Activated naive CD8-positive, alpha-beta T cell treated with anti-CD3 and anti-CD28 coated beads for 36 hours (primary cell): ENCODE data around the gene PAIP1. TPM values are rescaled to one million over a fixed set of nuclear protein-coding genes. Genes with fewer than 3 reads are reported as not detected.
"Not testable (repeated sequence)": the region's sequence is repeated elsewhere in the genome, so short reads cannot be mapped to it uniquely, and the experiment has no call there.

Experiments used
- DNase-seq: peaks from one replicate; pipeline ENCODE4 v3.0.0; 2021
- H3K27ac Mint-ChIP-seq: one replicate; pipeline ENCODE4 v1.8.0; 2022; ENCODE audit warnings: mild to moderate bottlenecking, moderate library complexity, mixed read lengths
- H3K27me3 Mint-ChIP-seq: one replicate; pipeline ENCODE4 v1.8.0; 2022; ENCODE audit warnings: mild to moderate bottlenecking, mixed read lengths
- H3K36me3 Mint-ChIP-seq: one replicate; pipeline ENCODE4 v1.8.0; 2021; ENCODE audit warnings: mild to moderate bottlenecking, mixed read lengths
- H3K4me1 Mint-ChIP-seq: one replicate; pipeline ENCODE4 v1.8.0; 2021; ENCODE audit warnings: mixed read lengths
- H3K4me3 Mint-ChIP-seq: one replicate; pipeline ENCODE4 v1.8.0; 2022; ENCODE audit warnings: mild to moderate bottlenecking, moderate library complexity, mixed read lengths
- H3K9me3 Mint-ChIP-seq: one replicate; pipeline ENCODE4 v1.8.0; 2022; ENCODE audit warnings: mixed read lengths
- total RNA-seq, 2 experiments: library from RNA; stranded (reverse); gene quantifications; one replicate each; pipeline ENCODE4 v1.2.3, GENCODE V29; 2021

The PAIP1 gene
- total RNA-seq = 10 to 100 TPM; 50.1 to 51.0 TPM

GRCh38 chr5:43556857-43557542 is at the start of gene PAIP1:
Gene PAIP1, minus strand, starts transcription at chr5:43557077. Its CDS starts 231 bp downstream, at chr5:43556846.
- H3K36me3 Mint-ChIP-seq = peaks cover 1% of the 10 kb centered on the region
- peaks cover 12% of the 10 kb centered on the region for H3K27me3 Mint-ChIP-seq
- H3K4me1 Mint-ChIP-seq = peaks cover 20% of the 10 kb centered on the region
- no peaks in the 10 kb centered on the region for H3K9me3 Mint-ChIP-seq
- peak within 1 kb of the TSS; percentile 87 for H3K4me3 Mint-ChIP-seq
- peak; percentile 86 for DNase-seq
- H3K27ac Mint-ChIP-seq = peak within 1 kb of the TSS; percentile 87

GRCh38 chr5:43606351-43606750 is 49.5 kb upstream of the PAIP1 start:
- Mint-ChIP-seq H3K27ac (no peak overlapping the region), H3K4me1 (peaks cover 16% of the 10 kb centered on the region), H3K9me3 (peaks cover 2% of the 10 kb centered on the region), H3K27me3 (no peaks in the 10 kb centered on the region), H3K4me3 (no peak overlapping the region), H3K36me3 (peaks cover 24% of the 10 kb centered on the region)
- DNase-seq = no peak

GRCh38 chr5:43604699-43605098 is 47.8 kb upstream of the PAIP1 start:
- Mint-ChIP-seq H3K36me3 (peaks cover 22% of the 10 kb centered on the region), H3K27ac (no peak overlapping the region), H3K9me3 (peaks cover 2% of the 10 kb centered on the region), H3K4me1 (peaks cover 19% of the 10 kb centered on the region), H3K27me3 (no peaks in the 10 kb centered on the region), H3K4me3 (peak overlapping the region; percentile 85)
- no peak for DNase-seq

GRCh38 chr5:43603344-43604217 is 46.7 kb upstream of the PAIP1 start:
- DNase-seq = peak; percentile 77
- H3K27ac Mint-ChIP-seq = peak overlapping the region; percentile 78
- H3K9me3 Mint-ChIP-seq = peaks cover 2% of the 10 kb centered on the region
- H3K4me3 Mint-ChIP-seq = peak overlapping the region; percentile 85
- peaks cover 21% of the 10 kb centered on the region for H3K4me1 Mint-ChIP-seq
- peaks cover 17% of the 10 kb centered on the region for H3K36me3 Mint-ChIP-seq
- H3K27me3 Mint-ChIP-seq = no peaks in the 10 kb centered on the region

- DNase-seq = peak; percentile 86
- H3K4me1 Mint-ChIP-seq = peaks cover 21% of the 10 kb centered on the region
- H3K4me3 Mint-ChIP-seq = peak within 1 kb of the TSS; percentile 85
- no peaks in the 10 kb centered on the region for H3K27me3 Mint-ChIP-seq
- peaks cover 2% of the 10 kb centered on the region for H3K9me3 Mint-ChIP-seq
- peak within 1 kb of the TSS; percentile 78 for H3K27ac Mint-ChIP-seq
- H3K36me3 Mint-ChIP-seq = peaks cover 21% of the 10 kb centered on the region
Observed at GRCh38 chr5:43602461-43603343, 45.8 kb upstream of the PAIP1 start, which contains the start of gene NNT. Gene NNT, plus strand, starts transcription at chr5:43603180. Its CDS starts 6,016 bp downstream, at chr5:43609196.

- H3K4me1 Mint-ChIP-seq = peaks cover 18% of the 10 kb centered on the region
- H3K4me3 Mint-ChIP-seq = peak overlapping the region; percentile 85
- peaks cover 2% of the 10 kb centered on the region for H3K9me3 Mint-ChIP-seq
- H3K36me3 Mint-ChIP-seq = peaks cover 23% of the 10 kb centered on the region
- H3K27me3 Mint-ChIP-seq = no peaks in the 10 kb centered on the region
- H3K27ac Mint-ChIP-seq = peak overlapping the region; percentile 78
- DNase-seq = no peak
Observed at GRCh38 chr5:43601454-43602260, 44.8 kb upstream of the PAIP1 start.

GRCh38 chr5:43598927-43599326 is 42.0 kb upstream of the PAIP1 start:
- not testable (repeated sequence) for H3K4me3 Mint-ChIP-seq, H3K27ac Mint-ChIP-seq, H3K27me3 Mint-ChIP-seq, H3K9me3 Mint-ChIP-seq, DNase-seq
- Mint-ChIP-seq H3K4me1 (peaks cover 11% of the 10 kb centered on the region), H3K36me3 (peaks cover 13% of the 10 kb centered on the region)

GRCh38 chr5:43592363-43592762 is 35.5 kb upstream of the PAIP1 start:
- no peak overlapping the region for H3K4me3 Mint-ChIP-seq
- H3K9me3 Mint-ChIP-seq = no peaks in the 10 kb centered on the region
- H3K27me3 Mint-ChIP-seq = no peaks in the 10 kb centered on the region
- DNase-seq = no peak
- H3K4me1 Mint-ChIP-seq = no peaks in the 10 kb centered on the region
- H3K27ac Mint-ChIP-seq = no peak overlapping the region
- H3K36me3 Mint-ChIP-seq = peaks cover 3% of the 10 kb centered on the region

GRCh38 chr5:43590700-43591099 is 33.8 kb upstream of the PAIP1 start:
- Mint-ChIP-seq H3K36me3 (peaks cover 8% of the 10 kb centered on the region), H3K4me1 (no peaks in the 10 kb centered on the region), H3K27ac (no peak overlapping the region), H3K9me3 (no peaks in the 10 kb centered on the region), H3K4me3 (no peak overlapping the region), H3K27me3 (no peaks in the 10 kb centered on the region)
- no peak for DNase-seq

- Mint-ChIP-seq H3K4me1 (no peaks in the 10 kb centered on the region), H3K27me3 (no peaks in the 10 kb centered on the region), H3K27ac (no peak overlapping the region), H3K36me3 (peaks cover 8% of the 10 kb centered on the region), H3K4me3 (no peak overlapping the region), H3K9me3 (no peaks in the 10 kb centered on the region)
- DNase-seq = no peak
Observed at GRCh38 chr5:43589310-43589709, 32.4 kb upstream of the PAIP1 start.

GRCh38 chr5:43588842-43589241 is 32.0 kb upstream of the PAIP1 start:
- Mint-ChIP-seq H3K27ac (no peak overlapping the region), H3K9me3 (no peaks in the 10 kb centered on the region), H3K4me3 (no peak overlapping the region)

GRCh38 chr5:43584166-43584699 is 27.4 kb upstream of the PAIP1 start:
- no peak overlapping the region for H3K4me3 Mint-ChIP-seq
- no peak overlapping the region for H3K27ac Mint-ChIP-seq

More at GRCh38 chr5:43588842-43589241, 32.0 kb upstream of the PAIP1 start:
- Mint-ChIP-seq H3K36me3 (peaks cover 8% of the 10 kb centered on the region), H3K27me3 (no peaks in the 10 kb centered on the region), H3K4me1 (no peaks in the 10 kb centered on the region)
- no peak for DNase-seq

GRCh38 chr5:43583724-43584123 is 26.8 kb upstream of the PAIP1 start:
- H3K27ac Mint-ChIP-seq = no peak overlapping the region
- DNase-seq = no peak
- no peaks in the 10 kb centered on the region for H3K27me3 Mint-ChIP-seq
- H3K4me3 Mint-ChIP-seq = no peak overlapping the region
- H3K4me1 Mint-ChIP-seq = peaks cover 5% of the 10 kb centered on the region
- H3K36me3 Mint-ChIP-seq = peaks cover 15% of the 10 kb centered on the region
- no peaks in the 10 kb centered on the region for H3K9me3 Mint-ChIP-seq

More at GRCh38 chr5:43584166-43584699, 27.4 kb upstream of the PAIP1 start:
- Mint-ChIP-seq H3K9me3 (no peaks in the 10 kb centered on the region), H3K4me1 (peaks cover 5% of the 10 kb centered on the region), H3K27me3 (no peaks in the 10 kb centered on the region), H3K36me3 (peaks cover 15% of the 10 kb centered on the region)
- DNase-seq = no peak
